ENCODE results near the gene AKR1C2.
"Not testable (repeated sequence)": the region's sequence is repeated elsewhere in the genome, so short reads cannot be mapped to it uniquely, and the experiment has no call there.

Gene AKR1C2

DNA sequence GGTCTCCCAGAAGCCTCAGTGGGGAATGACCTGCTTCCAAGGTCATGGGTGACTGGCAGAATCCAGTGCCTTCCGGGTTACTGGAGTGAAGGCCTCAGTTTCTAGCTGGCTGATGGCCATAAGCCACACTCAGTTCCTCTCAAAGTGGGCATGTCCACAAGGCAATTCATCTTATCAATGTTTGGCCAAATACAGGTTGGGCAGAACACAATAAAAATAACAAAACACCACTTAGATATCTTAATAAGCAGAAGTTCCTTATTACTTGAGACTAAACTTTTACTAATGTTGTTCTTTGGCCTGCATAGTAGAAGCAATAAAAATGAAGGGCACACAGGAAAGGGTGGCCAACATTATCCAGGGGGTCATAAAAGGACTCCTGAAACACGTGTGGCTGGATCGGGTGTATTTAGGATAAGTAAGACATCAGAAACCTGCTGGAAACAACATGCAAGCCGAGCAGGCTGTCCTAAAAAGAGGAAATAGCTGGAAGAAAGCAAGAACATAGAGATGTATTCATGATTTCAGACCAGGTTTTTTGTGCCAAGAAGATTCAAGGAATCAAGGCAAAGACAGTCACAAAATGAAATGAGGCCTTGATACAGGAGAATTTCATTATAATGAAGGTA lies 19.6 kb upstream of the AKR1C2 start:
- DNase-seq (ENCODE audit: low read depth), result no peak

DNA sequence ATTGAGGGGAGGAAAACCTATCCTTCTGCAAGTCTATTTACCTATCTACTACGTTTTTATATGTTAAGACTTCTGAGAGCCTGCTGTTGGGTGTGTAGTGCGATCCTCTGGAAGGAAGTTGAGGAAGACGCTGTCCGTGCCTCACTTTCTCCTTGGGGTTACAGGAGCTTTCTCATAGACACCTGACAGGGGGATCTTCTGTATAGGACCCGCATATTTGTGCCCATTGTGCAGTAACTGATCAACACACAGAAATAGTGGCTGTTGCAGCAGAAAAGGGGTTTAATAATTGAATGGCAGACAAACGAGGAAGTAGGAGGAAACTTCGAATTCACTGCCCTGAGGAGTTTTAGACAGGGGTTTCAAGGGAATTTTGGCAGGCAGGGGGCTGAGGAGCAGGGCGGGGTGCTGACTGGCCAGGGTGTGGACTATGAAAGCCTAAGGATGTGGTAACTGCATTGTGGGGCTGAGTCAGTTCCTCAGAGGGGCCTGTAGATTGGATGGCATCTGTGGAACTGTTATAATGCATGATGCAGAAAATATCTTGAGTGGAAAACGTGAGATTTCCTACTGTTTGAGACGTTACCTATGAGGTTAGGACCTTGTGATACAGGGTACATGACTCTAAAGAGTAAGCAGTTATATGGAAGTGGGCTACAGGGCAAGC lies 18.1 kb upstream of the AKR1C2 start:
- DNase-seq (ENCODE audit: low read depth), result not testable (repeated sequence)

DNA sequence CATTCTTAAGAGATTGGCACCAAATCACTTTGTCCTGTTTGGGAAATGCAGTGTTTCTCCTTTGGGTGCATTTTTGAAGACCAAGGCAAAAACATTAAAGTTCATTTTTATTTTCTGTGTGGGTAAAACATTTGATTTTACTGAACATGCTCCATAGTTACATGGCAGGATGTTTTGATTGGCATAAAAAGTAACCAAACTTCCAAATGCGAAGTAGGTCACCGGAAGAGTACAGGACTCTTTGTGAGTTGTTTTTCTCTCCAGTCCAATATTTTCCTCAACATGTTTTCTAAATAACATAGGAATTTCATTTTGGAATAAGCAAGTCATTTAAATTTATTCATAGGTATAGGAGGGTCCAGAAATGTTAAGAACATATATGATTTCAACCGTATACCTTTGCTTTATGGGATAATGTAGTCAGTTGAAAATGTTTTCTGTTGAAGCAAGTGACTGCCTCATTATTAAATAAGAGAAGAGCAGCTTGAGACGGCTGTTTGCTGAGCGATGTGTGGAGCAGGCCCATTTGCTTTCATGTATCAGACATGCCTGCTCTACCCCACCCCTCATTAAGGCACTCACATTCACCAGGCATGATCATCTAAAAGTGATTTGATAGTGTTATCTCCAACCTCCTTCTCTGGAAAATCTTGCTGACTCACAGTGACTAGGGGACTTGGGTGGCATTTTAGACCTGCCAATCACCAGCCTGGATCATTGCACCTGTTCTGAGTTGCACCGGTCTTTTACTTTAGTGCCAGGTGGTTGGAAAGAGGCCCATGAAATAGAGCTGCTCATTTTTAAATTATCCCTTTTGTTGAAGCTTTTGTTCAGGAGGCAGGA lies 16.3 kb upstream of the AKR1C2 start:
- not testable (repeated sequence) for DNase-seq (ENCODE audit: low read depth)

DNA sequence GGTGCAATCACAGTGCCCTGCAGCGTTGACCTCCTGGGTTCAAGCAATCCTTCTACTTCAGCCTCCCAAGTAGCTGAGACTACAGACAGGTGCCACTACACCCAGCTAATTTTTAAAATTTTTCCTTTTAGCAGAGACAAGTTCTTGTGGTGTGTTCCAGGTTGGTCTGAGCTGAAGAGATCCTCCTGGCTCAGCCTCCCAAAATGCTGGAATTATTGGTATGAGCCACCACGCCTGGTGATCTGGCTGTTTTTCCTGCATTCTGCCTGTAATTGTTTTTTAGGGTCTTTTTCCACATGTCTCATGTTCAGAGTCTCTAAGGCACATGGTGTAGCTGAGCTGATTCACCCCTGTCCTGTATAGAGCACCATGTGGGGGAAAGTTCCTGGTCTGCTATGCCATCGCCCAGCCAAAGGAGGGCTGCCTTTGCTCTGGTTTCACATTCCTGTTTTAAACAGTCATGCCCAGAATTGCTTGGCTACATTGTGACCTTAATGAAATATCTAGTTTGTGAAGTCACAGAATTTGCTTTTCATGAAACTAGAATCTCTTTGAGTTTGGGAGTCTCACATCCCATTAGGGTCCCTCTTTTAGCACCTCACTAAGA lies 15.1 kb upstream of the AKR1C2 start:
- peak; percentile 20 for DNase-seq (ENCODE audit: low read depth)

DNA sequence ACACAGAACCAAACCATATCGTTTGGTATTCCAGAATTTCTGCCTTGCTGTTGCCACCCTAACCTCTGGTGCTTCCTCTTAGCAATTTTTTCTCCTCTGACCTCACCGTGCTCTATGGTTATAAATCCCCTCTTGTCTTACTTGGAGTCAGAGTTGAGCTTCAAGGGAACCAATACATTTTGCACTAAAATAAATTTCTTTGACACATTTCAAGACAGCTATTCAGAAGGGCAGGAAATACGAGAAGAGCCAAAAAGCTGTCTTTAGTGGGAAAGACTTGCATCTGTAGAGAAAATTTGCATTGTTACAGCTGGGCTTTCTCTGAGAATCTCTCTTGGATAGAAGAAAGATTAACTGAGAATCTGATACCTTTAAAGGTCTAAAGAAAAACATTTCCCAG lies 14.5 kb upstream of the AKR1C2 start:
- DNase-seq (ENCODE audit: low read depth), result no peak

DNA sequence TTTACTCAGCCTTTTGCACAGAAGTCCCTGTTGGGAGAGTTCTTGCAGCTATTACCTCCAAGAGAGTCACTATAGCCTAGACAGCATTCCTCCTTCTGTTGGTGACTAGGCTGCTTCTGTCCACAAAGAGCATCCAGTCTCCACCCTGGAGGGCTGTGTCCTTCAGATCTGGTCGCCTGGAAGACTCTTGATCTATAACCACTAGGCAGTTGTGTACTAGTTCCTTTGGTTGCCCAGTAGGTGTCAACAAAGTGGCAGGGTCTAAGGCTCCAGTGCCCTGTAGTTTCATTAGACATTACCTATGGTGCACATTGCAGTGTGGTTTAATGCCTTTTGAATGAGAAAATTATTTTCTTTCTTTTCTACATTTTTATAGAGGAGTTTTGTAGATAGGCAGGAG lies 11.3 kb upstream of the AKR1C2 start:
- no peak for DNase-seq (ENCODE audit: low read depth)

DNA sequence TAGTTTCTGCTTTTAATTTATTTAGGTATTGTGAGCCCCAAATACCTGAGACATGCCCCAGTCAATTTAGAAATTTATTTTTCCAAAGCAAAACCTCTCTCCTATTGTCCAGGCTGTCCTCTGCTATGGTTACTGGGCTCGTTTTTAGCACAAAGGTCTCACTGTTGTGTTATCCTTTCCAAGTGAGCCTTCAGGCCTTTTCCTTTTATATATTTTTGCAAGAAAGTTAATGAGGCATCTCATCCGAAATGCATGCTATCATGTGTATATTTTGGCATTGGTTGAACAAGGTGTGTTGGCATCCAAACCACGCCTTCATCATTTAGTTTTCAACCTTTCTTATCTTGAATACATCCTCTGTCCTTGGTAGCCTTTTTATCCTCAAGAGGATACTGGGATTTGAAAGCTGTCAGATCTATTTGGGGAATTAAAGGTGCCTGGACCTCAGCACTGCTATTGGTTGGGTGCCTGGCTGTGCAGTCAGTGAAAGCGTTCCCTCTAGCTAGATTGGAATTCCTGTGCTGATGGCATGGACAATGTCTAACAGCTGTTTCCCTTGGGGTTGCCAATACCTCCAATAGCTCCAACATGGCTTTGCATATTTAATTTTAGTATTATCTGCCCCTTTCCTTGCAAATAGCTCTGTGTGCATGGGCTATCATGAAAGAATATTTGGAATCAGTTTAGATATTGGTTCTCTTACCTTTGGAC lies 10.7 kb upstream of the AKR1C2 start:
- DNase-seq (ENCODE audit: low read depth), result not testable (repeated sequence)

DNA sequence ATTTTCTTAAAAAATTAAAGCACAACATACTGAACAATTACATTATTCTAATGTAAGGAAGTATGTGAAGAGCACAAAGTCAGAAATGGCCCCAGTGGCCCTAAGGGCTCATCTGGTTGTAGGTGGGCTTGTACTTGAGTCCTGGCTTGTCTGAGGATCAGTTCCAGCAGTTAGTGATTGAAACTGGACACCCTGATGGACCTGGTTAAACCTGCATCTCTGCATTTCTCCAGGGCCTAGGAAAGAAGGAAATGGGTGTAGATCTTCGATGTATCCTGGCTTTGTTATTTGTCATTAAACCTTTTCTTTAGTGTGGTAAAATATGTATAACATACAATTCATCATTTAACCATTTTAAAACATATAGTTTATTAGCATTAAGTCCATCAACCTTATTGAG lies 9.7 kb upstream of the AKR1C2 start:
- no peak for DNase-seq (ENCODE audit: low read depth)

DNA sequence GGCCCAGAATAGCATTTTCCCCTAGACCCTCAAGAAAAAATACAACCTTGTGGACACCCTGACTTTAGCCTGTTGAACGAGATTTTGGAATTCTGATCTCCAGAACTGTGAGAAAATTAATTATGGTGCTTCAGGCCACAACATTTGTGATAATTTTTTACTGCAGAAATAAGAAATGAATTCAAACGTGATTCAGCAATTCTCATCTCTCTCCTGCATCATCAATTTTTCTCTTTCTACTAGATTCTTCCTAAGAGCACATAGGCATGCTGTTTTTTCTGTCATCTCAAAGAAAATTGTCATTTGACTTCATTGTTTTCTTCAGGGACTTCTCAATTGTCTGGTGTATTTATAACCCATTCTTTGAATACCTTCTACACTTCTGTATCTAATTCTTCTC lies 8.9 kb upstream of the AKR1C2 start:
- no peak for DNase-seq (ENCODE audit: low read depth)

DNA sequence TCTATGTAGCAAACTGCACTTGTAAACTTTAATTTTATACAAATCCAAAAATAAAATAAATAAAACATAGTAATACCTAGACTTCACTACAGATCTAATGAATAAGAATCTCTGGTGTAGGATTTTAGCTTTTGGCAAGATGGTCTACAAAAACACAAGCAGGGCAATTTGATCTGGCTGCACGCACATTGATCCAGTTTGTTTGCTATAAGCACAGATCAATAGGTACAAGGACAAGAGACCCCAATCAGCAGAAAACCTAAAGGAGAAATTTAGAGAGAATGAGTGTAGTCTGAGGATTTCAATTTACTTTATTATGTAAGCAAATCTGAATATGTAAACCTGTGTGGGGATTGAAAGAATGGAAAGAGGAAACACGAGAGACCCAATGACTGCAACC lies 7.7 kb upstream of the AKR1C2 start:
- DNase-seq (ENCODE audit: low read depth), result not testable (repeated sequence)

DNA sequence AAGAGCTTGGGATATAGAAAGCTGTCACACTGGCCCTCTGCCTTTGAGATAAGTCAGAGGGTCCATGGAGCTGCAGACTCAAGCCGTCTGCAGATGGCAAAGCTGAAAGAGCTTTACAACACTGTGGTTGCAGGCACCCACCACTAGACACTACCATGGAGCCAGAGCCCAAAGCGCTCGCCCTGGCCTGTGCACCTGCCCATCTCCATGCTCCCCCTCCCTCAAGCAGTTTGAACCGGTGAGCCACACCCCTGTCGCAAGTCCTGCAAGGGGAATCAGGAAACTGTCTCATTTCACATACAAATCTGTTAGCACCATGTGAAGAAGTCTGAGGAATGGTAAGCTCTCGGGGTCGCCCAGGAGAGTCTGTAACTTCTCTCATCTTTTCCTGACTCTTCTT lies 6.4 kb upstream of the AKR1C2 start:
- not testable (repeated sequence) for DNase-seq (ENCODE audit: low read depth)

DNA sequence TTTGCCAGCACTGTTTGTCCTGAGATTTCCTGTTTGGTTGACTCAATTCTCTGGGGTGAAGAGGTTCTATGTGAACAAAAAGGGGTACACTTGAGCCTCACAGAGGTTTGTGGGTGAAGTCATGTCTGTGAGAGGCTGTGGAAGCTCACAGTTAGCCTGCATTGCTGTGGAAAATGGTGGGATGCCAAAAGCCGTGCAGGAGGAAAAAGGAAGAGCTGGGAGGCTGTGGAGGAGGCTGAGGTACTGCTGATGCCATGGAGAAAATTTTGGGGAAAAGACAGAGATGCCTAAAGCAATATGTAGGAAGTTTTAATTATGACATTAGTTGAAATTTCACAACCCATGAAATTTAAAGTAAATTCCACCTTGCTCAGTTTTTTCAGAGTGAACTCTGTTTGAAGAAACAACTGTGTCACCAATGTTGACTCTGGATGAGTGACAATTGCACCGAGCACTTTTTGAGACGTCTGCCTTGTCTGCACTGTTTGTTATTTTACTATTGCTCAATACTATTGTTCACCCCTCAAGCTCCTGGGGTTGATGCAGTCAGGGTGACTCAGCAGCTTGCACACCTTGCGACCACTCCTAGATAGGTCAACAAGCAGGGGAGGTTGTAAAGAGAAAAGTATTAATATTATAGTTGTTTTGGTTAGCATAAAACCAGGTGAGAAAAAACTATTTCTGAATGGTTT lies 5.3 kb upstream of the AKR1C2 start:
- DNase-seq (ENCODE audit: low read depth), result not testable (repeated sequence)

DNA sequence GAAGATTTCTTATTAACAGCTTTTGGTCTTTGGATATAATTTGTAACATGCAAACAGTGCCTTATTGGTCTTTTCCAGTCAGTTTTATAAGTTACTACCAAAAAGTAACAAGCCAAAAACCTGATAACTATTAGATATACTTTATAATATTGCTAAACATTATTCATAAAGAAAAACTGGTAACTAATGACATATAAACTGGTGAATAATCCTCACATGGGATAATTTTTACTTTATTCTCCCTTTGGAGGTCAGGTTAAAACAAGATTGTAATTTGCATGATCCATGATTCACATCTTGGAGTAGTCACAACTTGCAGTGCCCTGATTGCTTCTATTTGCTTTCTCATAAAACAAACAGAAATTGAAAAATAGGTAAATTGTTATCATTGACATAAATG lies 844 bp upstream of the AKR1C2 start:
- DNase-seq (ENCODE audit: low read depth), result not testable (repeated sequence)

DNA sequence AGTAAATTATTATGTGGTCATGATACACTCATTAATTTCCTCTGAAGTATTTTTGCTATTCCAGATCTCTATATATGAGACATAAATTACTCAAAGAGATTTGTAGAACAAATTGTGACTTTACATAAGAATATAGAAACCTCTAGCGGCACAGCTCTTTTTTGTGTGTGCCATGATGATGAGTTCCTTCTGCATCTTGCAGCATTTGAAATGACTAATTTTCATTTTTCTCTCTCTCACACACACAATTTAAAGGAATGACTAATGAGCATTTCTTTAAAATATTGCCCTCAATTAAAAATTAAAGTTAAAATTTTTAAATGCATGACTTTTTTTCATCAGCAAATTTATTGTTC lies 351 bp upstream of the AKR1C2 start:
- not testable (repeated sequence) for DNase-seq (ENCODE audit: low read depth)

DNA sequence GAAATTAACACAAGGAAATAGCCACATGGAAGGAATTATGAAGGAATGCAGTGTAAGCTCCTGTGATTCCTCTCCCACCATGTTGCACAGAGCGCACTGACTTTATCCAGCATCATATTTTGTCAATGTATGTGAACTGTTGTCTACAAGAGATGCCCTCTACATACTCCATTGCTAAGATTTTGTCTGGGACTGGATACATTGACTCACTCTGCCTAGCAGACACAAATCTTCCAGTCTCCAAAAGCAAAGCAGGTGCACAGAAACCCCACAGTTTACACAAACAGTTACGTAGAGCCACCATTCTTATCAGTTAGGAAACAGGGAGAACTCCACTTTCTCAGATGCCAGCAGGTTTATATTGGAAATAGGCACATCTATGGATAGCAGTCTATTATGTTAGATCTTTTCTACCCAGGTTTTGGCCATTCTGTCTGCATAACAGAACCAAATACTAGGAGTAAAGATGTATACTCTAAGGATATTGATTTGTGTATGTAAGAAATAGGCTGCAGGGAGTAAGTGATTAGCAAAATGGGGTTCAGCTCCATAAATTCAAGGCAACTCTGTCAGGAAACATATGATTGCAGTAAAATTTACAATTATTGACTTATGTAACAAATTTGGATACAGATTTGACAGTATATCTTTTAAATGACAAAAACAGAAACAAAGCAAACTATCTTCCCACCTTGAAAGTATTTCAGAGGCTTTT lies 1.5 kb downstream of the AKR1C2 start:
- no peak for DNase-seq (ENCODE audit: low read depth)

DNA sequence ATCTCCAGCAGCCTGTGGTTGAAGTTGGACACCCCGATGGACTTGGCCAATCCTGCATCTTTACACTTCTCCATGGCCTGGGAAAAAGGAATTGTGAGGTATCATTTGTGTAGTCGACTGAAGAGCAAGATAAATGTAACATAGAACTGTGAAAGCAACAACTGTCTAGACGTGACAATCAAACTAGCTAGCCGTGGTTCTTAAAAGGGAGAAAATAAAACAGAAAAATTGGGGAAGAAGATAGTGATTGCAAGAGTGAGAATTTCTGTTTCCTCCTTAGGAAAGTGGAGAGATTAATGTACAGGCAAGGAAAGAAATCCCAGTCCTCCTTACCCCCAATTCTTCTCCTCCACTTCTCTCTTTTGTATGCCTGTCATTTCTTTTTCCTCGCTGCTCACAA lies 5.0 kb downstream of the AKR1C2 start:
- no peak for DNase-seq (ENCODE audit: low read depth)

DNA sequence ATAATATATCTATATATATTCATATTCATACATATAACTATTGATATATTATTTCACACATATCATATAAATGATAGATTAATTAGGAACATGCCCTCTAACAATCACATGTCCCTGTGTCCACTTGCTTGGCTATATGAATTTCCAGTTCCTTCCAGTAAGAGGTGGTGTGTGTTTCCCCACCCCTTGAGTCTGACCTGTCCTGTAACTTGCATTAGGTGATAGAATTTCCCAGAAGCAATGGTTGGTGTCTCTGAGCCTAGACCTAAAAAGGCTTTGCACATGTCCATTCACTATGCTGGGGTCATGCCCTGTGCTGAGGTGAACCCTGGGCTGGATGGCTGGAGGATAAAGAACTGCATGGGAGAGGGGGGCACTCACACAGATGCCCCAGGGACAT lies 9.4 kb downstream of the AKR1C2 start:
- DNase-seq (ENCODE audit: low read depth), result not testable (repeated sequence)

DNA sequence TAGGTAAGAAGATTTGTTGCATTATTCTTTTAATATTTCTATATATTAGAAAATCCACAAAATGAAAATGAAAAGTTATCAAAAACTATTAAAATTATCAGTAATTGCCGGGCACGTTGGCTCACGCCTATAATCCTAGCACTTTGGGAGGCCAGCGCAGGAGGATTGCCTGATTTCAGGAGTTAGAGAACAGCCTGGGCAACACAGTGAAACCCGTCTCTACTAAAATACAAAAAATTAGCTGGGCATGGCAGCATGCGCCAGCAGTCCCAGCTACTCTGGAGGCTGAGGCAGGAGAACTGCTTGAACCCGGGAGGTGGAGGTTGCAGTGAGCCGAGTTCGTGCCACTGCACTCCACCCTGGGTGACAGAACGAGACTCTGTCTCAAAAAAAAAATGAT lies 11.1 kb downstream of the AKR1C2 start:
- not testable (repeated sequence) for DNase-seq (ENCODE audit: low read depth)

DNA sequence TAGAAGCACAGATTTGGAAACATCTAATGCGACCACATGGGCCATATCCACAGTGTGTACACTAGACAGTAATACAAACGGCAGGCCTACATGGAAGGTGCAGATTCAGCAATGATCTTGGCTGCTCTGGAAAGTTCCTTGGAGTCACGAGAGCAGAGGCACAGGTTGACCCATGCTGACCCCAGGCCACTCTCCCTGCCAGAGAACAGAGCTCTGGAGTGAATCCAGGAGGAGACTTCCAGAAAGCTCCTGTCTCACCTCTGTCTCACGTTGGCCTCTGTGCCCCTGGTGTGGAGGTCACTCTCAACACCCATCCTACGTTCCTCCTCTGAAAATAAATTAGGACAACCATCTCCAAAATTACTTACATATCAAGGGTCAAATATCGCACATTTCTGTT lies 12.2 kb downstream of the AKR1C2 start:
- not testable (repeated sequence) for DNase-seq (ENCODE audit: low read depth)

DNA sequence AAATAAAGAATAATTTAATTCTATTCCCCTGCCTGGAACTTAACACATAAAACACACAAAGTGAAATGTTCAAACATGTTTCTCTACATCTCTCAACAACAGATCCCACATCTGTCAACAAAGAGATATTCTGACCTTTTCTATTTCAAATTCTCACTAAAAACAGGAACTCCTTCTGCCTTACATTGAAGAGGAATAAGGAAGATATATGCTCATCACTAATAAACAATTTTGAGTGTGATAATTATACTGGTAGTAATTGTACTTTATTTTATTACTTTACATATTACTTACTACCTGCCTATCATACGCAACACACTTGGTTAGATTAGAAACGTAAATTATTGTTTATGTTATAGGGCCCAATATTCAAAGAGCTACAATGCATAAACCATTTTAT lies 13.4 kb downstream of the AKR1C2 start:
- no peak for DNase-seq (ENCODE audit: low read depth)

Measured in amniotic epithelial cell (primary cell).